CD4-positive, alpha-beta memory T cell (primary cell): ENCODE measurements around the gene NUP210L. TPM values are rescaled to one million over a fixed set of nuclear protein-coding genes. Genes with fewer than 3 reads are reported as not detected.
"Not testable (repeated sequence)": the region's sequence is repeated elsewhere in the genome, so short reads cannot be mapped to it uniquely, and the experiment has no call there.

ENCODE experiments used
- CTCF ChIA-PET: fragments of 350-600 bp; sonication (Branson Sonifier 250); formaldehyde crosslinking; loops from one replicate; lab custom pipeline; 2021; ENCODE audit warnings: inconsistent platforms; ENCODE audit not compliant: partially characterized antibody; lab: Charles Lee
- POLR2A ChIA-PET: fragments of 350-600 bp; sonication (Branson Sonifier 250); formaldehyde crosslinking; loops from one replicate; lab custom pipeline; 2021; ENCODE audit not compliant: partially characterized antibody; lab: Charles Lee
- DNase-seq, 5 donors: peaks; one replicate each; pipeline versions ENCODE4 v3.0.0 to v3.0.0-alpha.2; 2020 to 2022; ENCODE audit warnings: mixed read lengths in 1 of 5
- H3K27ac ChIP-seq: one replicate; pipeline ENCODE4 v1.7.0; 2013; ENCODE audit warnings: low read depth, low read length
- H3K27me3 ChIP-seq: 2 replicates; pipeline ENCODE4 v1.7.0; 2013; ENCODE audit warnings: mild to moderate bottlenecking, low read length, moderate library complexity; ENCODE audit not compliant: insufficient read depth
- H3K36me3 ChIP-seq: 2 replicates; pipeline ENCODE4 v1.7.0; 2013; ENCODE audit warnings: mild to moderate bottlenecking, low read length, moderate library complexity; ENCODE audit not compliant: insufficient read depth
- H3K4me1 ChIP-seq: 2 replicates; pipeline ENCODE4 v1.7.0; 2013; ENCODE audit warnings: mild to moderate bottlenecking, low read length, moderate library complexity; ENCODE audit not compliant: insufficient read depth
- H3K4me3 ChIP-seq, 2 donors: one replicate each; pipeline ENCODE4 v1.7.0; 2013; ENCODE audit warnings: low read length in 2 of 2, mild to moderate bottlenecking in 1 of 2
- H3K9me3 ChIP-seq, 2 donors: one replicate each; pipeline ENCODE4 v1.7.0; 2013; ENCODE audit warnings: low read length in 2 of 2, control low read depth in 1 of 2; ENCODE audit not compliant: control insufficient read depth in 1 of 2
- H3K27ac Mint-ChIP-seq, 7 donors: one replicate each; pipeline ENCODE4 v1.8.0; 2020 to 2021; ENCODE audit warnings: mixed read lengths in 7 of 7, mild to moderate bottlenecking in 6 of 7, inconsistent platforms in 3 of 7, moderate library complexity in 3 of 7
- H3K27me3 Mint-ChIP-seq, 2 donors: one replicate each; pipeline ENCODE4 v1.8.0; 2020 to 2021; ENCODE audit warnings: mixed read lengths in 2 of 2
- H3K36me3 Mint-ChIP-seq, 2 donors: one replicate each; pipeline ENCODE4 v1.8.0; 2020 to 2021; ENCODE audit warnings: mixed read lengths in 2 of 2, inconsistent platforms in 1 of 2, mild to moderate bottlenecking in 1 of 2
- H3K4me1 Mint-ChIP-seq, 4 donors: one replicate each; pipeline ENCODE4 v1.8.0; 2020 to 2021; ENCODE audit warnings: mixed read lengths in 4 of 4, mild to moderate bottlenecking in 1 of 4
- H3K4me3 Mint-ChIP-seq, 8 donors: one replicate each; pipeline ENCODE4 v1.8.0; 2020 to 2021; ENCODE audit warnings: mixed read lengths in 8 of 8, mild to moderate bottlenecking in 7 of 8, moderate library complexity in 6 of 8, inconsistent platforms in 3 of 8
- H3K9me3 Mint-ChIP-seq, 8 donors: one replicate each; pipeline ENCODE4 v1.8.0; 2020 to 2021; ENCODE audit warnings: mixed read lengths in 8 of 8, mild to moderate bottlenecking in 5 of 8, inconsistent platforms in 3 of 8, moderate library complexity in 1 of 8
- intact Hi-C: fragments of 100-400 bp; cut with micrococcal nuclease; formaldehyde crosslinking; loops from one replicate; pipeline ENCODE4 v1.15.1; 2023
- polyA plus RNA-seq, 2 donors: library from polyadenylated mRNA; unstranded; fragments of 300-500 nt; fragmentation: Illumina TruSeq; gene quantifications; one replicate each; pipeline ENCODE4 v1.2.3, GENCODE V29; 2021
- total RNA-seq, 2 experiments: library from RNA; stranded (reverse); gene quantifications; one replicate each; pipeline ENCODE4 v1.2.3, GENCODE V29; 2021

Gene NUP210L
- total and polyA plus RNA-seq, 4 experiments from 2014 or later = 0.14 to 0.23 (median 0.19) TPM; not detected in 1

- H3K36me3 Mint-ChIP-seq, H3K27me3 ChIP-seq, H3K27me3 Mint-ChIP-seq, DNase-seq, CTCF ChIA-PET, POLR2A ChIA-PET, H3K9me3 ChIP-seq, H3K36me3 ChIP-seq, H3K27ac ChIP-seq, H3K9me3 Mint-ChIP-seq, H3K4me1 ChIP-seq, H3K4me3 Mint-ChIP-seq, H3K4me1 Mint-ChIP-seq, intact Hi-C loops, H3K4me3 ChIP-seq: not testable (repeated sequence)
- peak overlapping the region in 1 of 7 donors; percentile 7 for H3K27ac Mint-ChIP-seq
Measured at GRCh38 chr1:154047436-154047835, 107.4 kb downstream of the NUP210L start.

- H3K9me3 Mint-ChIP-seq, H3K4me1 ChIP-seq, H3K4me1 Mint-ChIP-seq, H3K4me3 ChIP-seq, H3K4me3 Mint-ChIP-seq, POLR2A ChIA-PET, H3K27ac ChIP-seq, H3K9me3 ChIP-seq, H3K27me3 Mint-ChIP-seq, H3K27ac Mint-ChIP-seq, H3K36me3 Mint-ChIP-seq, H3K27me3 ChIP-seq, H3K36me3 ChIP-seq, DNase-seq, CTCF ChIA-PET, intact Hi-C loops: not testable (repeated sequence)
Measured at GRCh38 chr1:154033697-154034096, 121.2 kb downstream of the NUP210L start.

GRCh38 chr1:154019940-154020339 lies 134.9 kb downstream of the NUP210L start:
- Histone ChIP-seq H3K4me3 (no peak overlapping the region), H3K36me3 (no peaks in the 10 kb centered on the region), H3K27me3 (no peaks in the 10 kb centered on the region), H3K27ac (no peak overlapping the region), H3K9me3 (no peaks in the 10 kb centered on the region), H3K4me1 (no peaks in the 10 kb centered on the region)
- no peak for DNase-seq
- H3K4me1 Mint-ChIP-seq = no peaks in the 10 kb centered on the region
- H3K4me3 Mint-ChIP-seq = no peak overlapping the region
- H3K9me3 Mint-ChIP-seq = no peaks in the 10 kb centered on the region
- no peaks in the 10 kb centered on the region for H3K27me3 Mint-ChIP-seq
- CTCF ChIA-PET = no interaction called here
- POLR2A ChIA-PET = no interaction called here
- no peaks in the 10 kb centered on the region for H3K36me3 Mint-ChIP-seq
- H3K27ac Mint-ChIP-seq = no peak overlapping the region
- intact Hi-C loops = no loop called here

- intact Hi-C loops = no loop called here
- Mint-ChIP-seq H3K27me3 (no peaks in the 10 kb centered on the region), H3K4me3 (no peak overlapping the region), H3K9me3 (no peaks in the 10 kb centered on the region), H3K27ac (no peak overlapping the region), H3K36me3 (no peaks in the 10 kb centered on the region), H3K4me1 (no peaks in the 10 kb centered on the region)
- Histone ChIP-seq H3K27me3 (no peaks in the 10 kb centered on the region), H3K27ac (no peak overlapping the region), H3K4me1 (no peaks in the 10 kb centered on the region), H3K9me3 (no peaks in the 10 kb centered on the region), H3K36me3 (no peaks in the 10 kb centered on the region), H3K4me3 (no peak overlapping the region)
- ChIA-PET POLR2A (interaction anchor here (0.7 kb wide), 1 partner anchor 29 kb away, joined by 3 read pairs; the partner anchor contains the start of gene RPS27), CTCF (no interaction called here)
- DNase-seq = no peak
Measured at GRCh38 chr1:154019269-154019668, 135.6 kb downstream of the NUP210L start.

GRCh38 chr1:154014154-154014907 lies 140.5 kb downstream of the NUP210L start:
- CTCF ChIA-PET = no interaction called here

GRCh38 chr1:154012543-154012942 lies 142.3 kb downstream of the NUP210L start:
- H3K9me3 ChIP-seq, H3K9me3 Mint-ChIP-seq, CTCF ChIA-PET, H3K27ac Mint-ChIP-seq, H3K4me3 ChIP-seq, H3K4me3 Mint-ChIP-seq, H3K27me3 Mint-ChIP-seq, H3K27me3 ChIP-seq, H3K4me1 ChIP-seq, H3K36me3 Mint-ChIP-seq, H3K36me3 ChIP-seq, DNase-seq, H3K4me1 Mint-ChIP-seq, intact Hi-C loops, POLR2A ChIA-PET, H3K27ac ChIP-seq: not testable (repeated sequence)

More at GRCh38 chr1:154014154-154014907, 140.5 kb downstream of the NUP210L start:
- Histone ChIP-seq H3K4me1 (no peaks in the 10 kb centered on the region), H3K4me3 (no peak overlapping the region), H3K27ac (no peak overlapping the region), H3K27me3 (no peaks in the 10 kb centered on the region), H3K36me3 (no peaks in the 10 kb centered on the region), H3K9me3 (no peaks in the 10 kb centered on the region)
- Mint-ChIP-seq H3K27ac (peak overlapping the region in 1 of 7 donors; percentile 8), H3K4me3 (no peak overlapping the region), H3K27me3 (no peaks in the 10 kb centered on the region), H3K9me3 (peaks cover 0 to 1% (median 0%) of the 10 kb centered on the region in 8 donors), H3K4me1 (no peaks in the 10 kb centered on the region), H3K36me3 (no peaks in the 10 kb centered on the region)
- intact Hi-C loops = no loop called here
- POLR2A ChIA-PET = no interaction called here
- DNase-seq = no peak

GRCh38 chr1:154012129-154012528 lies 142.7 kb downstream of the NUP210L start:
- Mint-ChIP-seq H3K27me3 (no peaks in the 10 kb centered on the region), H3K36me3 (no peaks in the 10 kb centered on the region), H3K9me3 (peaks cover 0 to 1% (median 0%) of the 10 kb centered on the region in 8 donors), H3K4me1 (no peaks in the 10 kb centered on the region), H3K27ac (no peak overlapping the region), H3K4me3 (no peak overlapping the region)
- ChIA-PET POLR2A (interaction anchor here (1.0 kb wide), 1 partner anchor 22 kb away, joined by 3 read pairs; no protein-coding TSS in a partner anchor), CTCF (no interaction called here)
- no peaks in the 10 kb centered on the region for H3K36me3 ChIP-seq
- no peaks in the 10 kb centered on the region for H3K27me3 ChIP-seq
- intact Hi-C loops = no loop called here
- H3K4me1 ChIP-seq = no peaks in the 10 kb centered on the region
- no peak overlapping the region for H3K27ac ChIP-seq
- no peak for DNase-seq
- no peak overlapping the region for H3K4me3 ChIP-seq
- H3K9me3 ChIP-seq = no peaks in the 10 kb centered on the region
